ENCODE results near the gene CRBN.

Gene CRBN
- total RNA-seq: 119 to 133 reads per million in 2 donors

- peak; percentile 83 for DNase-seq
Measured at GRCh38 chr3:3179407-3180094, at the start of gene CRBN. TSS of gene CRBN (minus strand) at chr3:3179691. CDS start at chr3:3179687, 4 bp downstream.

- DNase-seq: no peak
Measured at GRCh38 chr3:3227640-3228039, 48.1 kb upstream of the CRBN start.

- DNase-seq: no peak
Measured at GRCh38 chr3:3221528-3221927, 42.0 kb upstream of the CRBN start.

- no peak for DNase-seq
Measured at GRCh38 chr3:3216401-3216800, 36.9 kb upstream of the CRBN start.

GRCh38 chr3:3212781-3213440, 33.4 kb upstream of the CRBN start:
- DNase-seq: no peak

- DNase-seq: no peak
Measured at GRCh38 chr3:3209714-3210113, 30.2 kb upstream of the CRBN start.

- DNase-seq: no peak
Measured at GRCh38 chr3:3209057-3209456, 29.6 kb upstream of the CRBN start.

- no peak for DNase-seq
Measured at GRCh38 chr3:3201611-3202010, 22.1 kb upstream of the CRBN start.

GRCh38 chr3:3200632-3201212, 21.2 kb upstream of the CRBN start:
- no peak for DNase-seq

- DNase-seq: no peak
Measured at GRCh38 chr3:3199306-3199705, 19.8 kb upstream of the CRBN start.

- no peak for DNase-seq
Measured at GRCh38 chr3:3196148-3196861, 16.8 kb upstream of the CRBN start.

- DNase-seq: no peak
Measured at GRCh38 chr3:3194861-3195260, 15.4 kb upstream of the CRBN start.

- no peak for DNase-seq
Measured at GRCh38 chr3:3192286-3192675, 12.8 kb upstream of the CRBN start.

- DNase-seq: no peak
Measured at GRCh38 chr3:3191675-3192285, 12.3 kb upstream of the CRBN start.

GRCh38 chr3:3189961-3190360, 10.5 kb upstream of the CRBN start:
- no peak for DNase-seq

- DNase-seq: no peak
Measured at GRCh38 chr3:3189102-3189727, 9.7 kb upstream of the CRBN start.

GRCh38 chr3:3184876-3185275, 5.4 kb upstream of the CRBN start:
- DNase-seq: no peak

- DNase-seq: no peak
Measured at GRCh38 chr3:3180456-3180855, 965 bp upstream of the CRBN start.

- no peak for DNase-seq
Measured at GRCh38 chr3:3178498-3179328, 778 bp downstream of the CRBN start.

GRCh38 chr3:3177861-3178497, 1.5 kb downstream of the CRBN start:
- DNase-seq: no peak

- DNase-seq: no peak
Measured at GRCh38 chr3:3172627-3173026, 6.9 kb downstream of the CRBN start.
